Naive thymus-derived CD4-positive, alpha-beta T cell (primary cell): ENCODE measurements around the gene PLD1. TPM values are rescaled to one million over a fixed set of nuclear protein-coding genes. Genes with fewer than 3 reads are reported as not detected.

Source experiments
- ATAC-seq: fragments of 150-1000 bp; cut with Tn5 transposase; 2 replicates; pipeline ENCODE4 v1.10.0; 2021; ENCODE audit warnings: mild to moderate bottlenecking, moderate library complexity
- CTCF ChIA-PET: fragments of 350-600 bp; sonication (Branson Sonifier 250); formaldehyde crosslinking; loops from one replicate; lab custom pipeline; 2021; ENCODE audit warnings: antibody characterized with exemption; lab: Charles Lee
- POLR2A ChIA-PET: fragments of 350-600 bp; sonication (Branson Sonifier 250); formaldehyde crosslinking; loops from one replicate; lab custom pipeline; 2021; ENCODE audit warnings: antibody characterized with exemption, inconsistent platforms; lab: Charles Lee
- DNase-seq, 9 donors: peaks; one replicate each; pipeline versions ENCODE4 v3.0.0 to v3.0.0-alpha.2; 2020 to 2022; ENCODE audit warnings: mixed read lengths in 1 of 9
- H3K27ac ChIP-seq: one replicate; pipeline ENCODE4 v1.7.0; 2013; ENCODE audit warnings: mild to moderate bottlenecking, low read depth, low read length, moderate library complexity
- H3K27me3 ChIP-seq, 2 donors: one replicate each; pipeline ENCODE4 v1.7.0; 2013; ENCODE audit warnings: low read length in 2 of 2, mild to moderate bottlenecking in 2 of 2, moderate library complexity in 2 of 2; ENCODE audit not compliant: control insufficient read depth in 2 of 2, insufficient read depth in 2 of 2
- H3K36me3 ChIP-seq, 3 experiments: 1 replicate in 2 of 3; 2 replicates in 1 of 3; pipeline ENCODE4 v1.7.0; 2013; ENCODE audit warnings: low read length in 3 of 3, mild to moderate bottlenecking in 3 of 3, moderate library complexity in 1 of 3; ENCODE audit not compliant: insufficient read depth in 3 of 3, control insufficient read depth in 2 of 3
- H3K4me1 ChIP-seq, 2 donors: one replicate each; pipeline ENCODE4 v1.7.0; 2013; ENCODE audit warnings: low read length in 2 of 2, mild to moderate bottlenecking in 2 of 2, moderate library complexity in 1 of 2; ENCODE audit not compliant: control insufficient read depth in 2 of 2, insufficient read depth in 2 of 2
- H3K4me3 ChIP-seq: 2 replicates; pipeline ENCODE4 v1.7.0; 2013; ENCODE audit warnings: mild to moderate bottlenecking, low read length
- H3K9me3 ChIP-seq, 3 experiments: 1 replicate in 2 of 3; 2 replicates in 1 of 3; pipeline ENCODE4 v1.7.0; 2013; ENCODE audit warnings: low read length in 3 of 3; ENCODE audit not compliant: control insufficient read depth in 2 of 3
- H3K27ac Mint-ChIP-seq, 9 donors: one replicate each; pipeline ENCODE4 v1.8.0; 2020 to 2022; ENCODE audit warnings: mixed read lengths in 9 of 9, mild to moderate bottlenecking in 8 of 9, moderate library complexity in 5 of 9, inconsistent platforms in 2 of 9
- H3K27me3 Mint-ChIP-seq, 5 donors: one replicate each; pipeline ENCODE4 v1.8.0; 2021 to 2022; ENCODE audit warnings: mixed read lengths in 5 of 5, mild to moderate bottlenecking in 1 of 5
- H3K36me3 Mint-ChIP-seq, 5 donors: one replicate each; pipeline ENCODE4 v1.8.0; 2020 to 2022; ENCODE audit warnings: mixed read lengths in 5 of 5, mild to moderate bottlenecking in 3 of 5, inconsistent platforms in 1 of 5
- H3K4me1 Mint-ChIP-seq, 7 donors: one replicate each; pipeline ENCODE4 v1.8.0; 2020 to 2022; ENCODE audit warnings: mixed read lengths in 7 of 7, mild to moderate bottlenecking in 3 of 7, inconsistent platforms in 1 of 7
- H3K4me3 Mint-ChIP-seq, 10 donors: one replicate each; pipeline ENCODE4 v1.8.0; 2020 to 2022; ENCODE audit warnings: mild to moderate bottlenecking in 10 of 10, mixed read lengths in 10 of 10, moderate library complexity in 6 of 10, inconsistent platforms in 2 of 10
- H3K9me3 Mint-ChIP-seq, 11 donors: one replicate each; pipeline ENCODE4 v1.8.0; 2020 to 2022; ENCODE audit warnings: mixed read lengths in 11 of 11, mild to moderate bottlenecking in 4 of 11, inconsistent platforms in 1 of 11, moderate library complexity in 1 of 11
- intact Hi-C, 2 donors: fragments of 100-400 bp; cut with micrococcal nuclease; formaldehyde crosslinking; loops; one replicate each; pipeline ENCODE4 v1.15.1; 2023
- polyA plus RNA-seq, 2 donors: library from polyadenylated mRNA; unstranded; fragments of 300-500 nt; fragmentation: Illumina TruSeq; gene quantifications; one replicate each; pipeline ENCODE4 v1.2.3, GENCODE V29; 2021
- total RNA-seq, 6 experiments: library from RNA in 5 of 6; stranded (reverse) in 5 of 6; gene quantifications; 1 replicate in 5 of 6; 2 replicates in 1 of 6; pipeline ENCODE4 v1.2.3 and lab custom pipeline; 2021 to 2026

PLD1 gene
- total and polyA plus RNA-seq, 7 experiments from 2014 or later: 0.36 to 12.9 (median 1.4) TPM; not detected in 2

DNA sequence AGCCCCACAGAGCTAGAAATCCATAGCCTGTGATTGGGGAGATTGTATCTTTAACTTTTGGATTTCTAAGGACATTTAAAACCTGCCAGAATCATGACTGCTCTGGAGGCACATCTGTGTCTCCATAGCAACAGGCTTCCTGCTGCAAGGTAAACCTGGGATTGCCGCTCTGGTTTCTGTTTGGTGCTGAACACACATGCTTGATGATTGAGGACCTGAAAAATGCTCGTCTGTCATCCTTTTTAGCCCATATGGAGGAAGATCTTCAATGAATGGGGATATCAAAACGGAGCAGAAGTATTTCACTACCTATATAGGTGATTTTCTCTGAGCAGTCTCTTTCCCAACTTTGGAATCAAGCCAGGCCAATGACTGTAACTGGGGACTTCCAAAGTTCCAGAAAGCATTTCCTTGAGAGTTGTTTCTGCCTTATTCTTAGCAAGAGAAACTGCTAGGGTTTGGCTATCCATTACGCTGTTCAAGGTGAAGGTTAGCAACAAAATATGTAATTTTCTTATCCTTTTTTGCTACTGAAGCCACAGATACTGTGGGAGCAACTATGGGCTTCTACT is 253.6 kb downstream of the PLD1 start:
- H3K4me1 ChIP-seq: peaks cover 0 to 5% of the 10 kb centered on the region in 2 donors
- Mint-ChIP-seq H3K9me3 (peaks cover 0 to 7% (median 0%) of the 10 kb centered on the region in 11 donors), H3K4me3 (peak overlapping the region in 1 of 10 donors; percentile 21), H3K36me3 (peaks cover 0 to 18% (median 0%) of the 10 kb centered on the region in 5 donors), H3K27me3 (no peaks in the 10 kb centered on the region), H3K27ac (peak overlapping the region in 2 of 9 donors; percentile 66 to 78), H3K4me1 (peaks cover 5 to 42% (median 10%) of the 10 kb centered on the region in 7 donors)
- intact Hi-C loops: no loop called here
- no peaks in the 10 kb centered on the region for H3K27me3 ChIP-seq
- ATAC-seq: no peak
- ChIA-PET CTCF (no interaction called here), POLR2A (no interaction called here)
- H3K9me3 ChIP-seq: no peaks in the 10 kb centered on the region
- H3K4me3 ChIP-seq: no peak overlapping the region
- DNase-seq: peak in 2 of 9 donors; percentile 6 to 27
- no peaks in the 10 kb centered on the region for H3K36me3 ChIP-seq
- no peak overlapping the region for H3K27ac ChIP-seq

DNA sequence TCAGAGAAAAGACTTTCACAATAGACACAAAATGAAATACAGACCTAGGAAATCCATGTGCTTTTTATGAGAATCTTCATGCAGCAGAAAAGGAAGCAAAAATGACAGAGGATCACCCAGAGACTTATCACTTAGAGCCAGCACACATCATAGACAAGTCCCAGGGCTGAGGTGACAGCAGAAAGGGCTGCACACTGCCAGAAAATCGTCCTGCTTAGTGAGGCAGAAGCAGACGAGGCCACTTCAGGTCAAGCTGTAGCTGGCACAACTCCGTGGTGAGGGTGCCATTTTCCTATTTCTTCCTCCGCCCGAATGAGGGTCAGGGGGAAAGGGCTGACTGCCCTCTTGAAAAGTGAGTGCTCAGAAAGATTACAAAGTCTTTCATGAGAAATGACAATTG is 254.1 kb downstream of the PLD1 start:
- Histone ChIP-seq H3K4me3 (no peak overlapping the region), H3K27me3 (no peaks in the 10 kb centered on the region), H3K27ac (no peak overlapping the region), H3K4me1 (peaks cover 0 to 5% of the 10 kb centered on the region in 2 donors), H3K9me3 (no peaks in the 10 kb centered on the region), H3K36me3 (no peaks in the 10 kb centered on the region)
- no peak overlapping the region for H3K4me3 Mint-ChIP-seq
- H3K27me3 Mint-ChIP-seq: no peaks in the 10 kb centered on the region
- intact Hi-C loops: no loop called here
- peaks cover 0 to 7% (median 0%) of the 10 kb centered on the region in 11 donors for H3K9me3 Mint-ChIP-seq
- DNase-seq (no peak), ATAC-seq (no peak)
- peak overlapping the region in 1 of 9 donors; percentile 66 for H3K27ac Mint-ChIP-seq
- peaks cover 4 to 36% (median 9%) of the 10 kb centered on the region in 7 donors for H3K4me1 Mint-ChIP-seq
- ChIA-PET CTCF (no interaction called here), POLR2A (no interaction called here)
- peaks cover 0 to 13% (median 0%) of the 10 kb centered on the region in 5 donors for H3K36me3 Mint-ChIP-seq

GRCh38 chr3:171553086-171553485 is 257.2 kb downstream of the PLD1 start:
- no peaks in the 10 kb centered on the region for H3K36me3 ChIP-seq
- no peak overlapping the region for H3K4me3 ChIP-seq
- H3K27ac ChIP-seq: no peak overlapping the region
- POLR2A ChIA-PET: no interaction called here
- ATAC-seq: no peak
- H3K9me3 ChIP-seq: no peaks in the 10 kb centered on the region
- peaks cover 0 to 5% of the 10 kb centered on the region in 2 donors for H3K4me1 ChIP-seq
- DNase-seq: no peak
- Mint-ChIP-seq H3K4me3 (no peak overlapping the region), H3K27ac (no peak overlapping the region), H3K9me3 (peaks cover 0 to 7% (median 0%) of the 10 kb centered on the region in 11 donors), H3K36me3 (peaks cover 0 to 10% (median 0%) of the 10 kb centered on the region in 5 donors), H3K27me3 (no peaks in the 10 kb centered on the region), H3K4me1 (peaks cover 4 to 19% (median 7%) of the 10 kb centered on the region in 7 donors)
- CTCF ChIA-PET: interaction anchor here (0.7 kb wide), 1 partner anchor 53 kb away, joined by 3 read pairs; no protein-coding TSS in a partner anchor
- no peaks in the 10 kb centered on the region for H3K27me3 ChIP-seq
- intact Hi-C loops: no loop called here

DNA sequence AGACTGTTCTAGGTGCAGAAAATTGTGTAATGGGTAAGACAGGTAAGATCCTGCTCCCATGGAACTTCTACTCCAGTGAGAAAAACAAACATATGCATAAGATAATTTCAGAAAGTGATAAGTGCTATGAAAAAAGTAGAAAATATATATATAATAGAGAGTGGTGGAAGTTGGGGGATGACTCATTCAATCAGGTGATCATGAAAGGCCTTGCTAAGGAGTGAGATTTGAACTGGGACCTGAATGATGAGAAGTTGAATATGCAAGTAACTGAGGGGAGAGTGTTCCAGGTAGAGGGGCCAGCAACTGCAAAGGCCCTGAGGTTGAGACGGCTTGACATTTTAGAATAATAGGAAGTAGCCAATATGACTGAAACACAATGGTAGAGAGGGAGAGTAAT is 257.8 kb downstream of the PLD1 start:
- H3K27me3 ChIP-seq: no peaks in the 10 kb centered on the region
- H3K36me3 ChIP-seq: no peaks in the 10 kb centered on the region
- Mint-ChIP-seq H3K4me1 (peaks cover 0 to 16% (median 4%) of the 10 kb centered on the region in 7 donors), H3K36me3 (peaks cover 0 to 10% (median 0%) of the 10 kb centered on the region in 5 donors), H3K27ac (no peak overlapping the region), H3K9me3 (peaks cover 0 to 7% (median 0%) of the 10 kb centered on the region in 11 donors), H3K27me3 (no peaks in the 10 kb centered on the region), H3K4me3 (no peak overlapping the region)
- ATAC-seq (no peak), DNase-seq (no peak)
- H3K9me3 ChIP-seq: no peaks in the 10 kb centered on the region
- H3K4me3 ChIP-seq: no peak overlapping the region
- H3K27ac ChIP-seq: no peak overlapping the region
- intact Hi-C loops: no loop called here
- ChIA-PET CTCF (interaction anchor here (0.6 to 0.7 kb wide), 2 partner anchors 53 to 63 kb away, joined by 3 to 4 read pairs; no protein-coding TSS in a partner anchor), POLR2A (no interaction called here)
- peaks cover 0 to 5% of the 10 kb centered on the region in 2 donors for H3K4me1 ChIP-seq

- Mint-ChIP-seq H3K36me3 (peaks cover 0 to 10% (median 0%) of the 10 kb centered on the region in 5 donors), H3K4me3 (no peak overlapping the region), H3K27ac (no peak overlapping the region), H3K27me3 (no peaks in the 10 kb centered on the region), H3K4me1 (peaks cover 0 to 9% (median under 1%) of the 10 kb centered on the region in 7 donors), H3K9me3 (peaks cover 0 to 7% (median 0%) of the 10 kb centered on the region in 11 donors)
- ChIA-PET POLR2A (interaction anchor here (0.7 kb wide), 1 partner anchor 90 kb away, joined by 3 read pairs; no protein-coding TSS in a partner anchor), CTCF (interaction anchor here (0.6 to 1.8 kb wide), 2 partner anchors 15 to 150 kb away, joined by 3 read pairs; no protein-coding TSS in a partner anchor)
- ATAC-seq: no peak
- Histone ChIP-seq H3K9me3 (no peaks in the 10 kb centered on the region), H3K27me3 (no peaks in the 10 kb centered on the region), H3K4me1 (no peaks in the 10 kb centered on the region), H3K36me3 (no peaks in the 10 kb centered on the region), H3K27ac (no peak overlapping the region), H3K4me3 (no peak overlapping the region)
- no peak for DNase-seq
- intact Hi-C loops: no loop called here
Measured at GRCh38 chr3:171551296-171551695, 259.0 kb downstream of the PLD1 start.

Other genes starting within 250 kb of the PLD1 start
- not detected for gene TMEM212, start 32.9 kb upstream of the PLD1 start, total RNA-seq
- gene TMEM212, start 32.9 kb upstream of the PLD1 start, polyA plus RNA-seq: not detected
- 10 to 100 TPM; 21.1 to 78.6 (median 29.4) TPM for gene FNDC3B, start 229.1 kb upstream of the PLD1 start, total RNA-seq
- 10 to 100 TPM in 1 of 2 donors, 1 to 10 TPM in 1; 8.6 to 11.0 TPM for gene FNDC3B, start 229.1 kb upstream of the PLD1 start, polyA plus RNA-seq